Tibial nerve (tissue), 4 donors: ENCODE measurements around the gene MEI4.

Source experiments
- CTCF ChIP-seq, 5 experiments: fragments of 200-600 bp in 3 of 5; fragments of 450-650 bp in 2 of 5; sonication (generic) in 3 of 5; IDR thresholded peaks; one replicate each; pipeline ENCODE4 v1.5.1; 2016 to 2019; ENCODE audit warnings: antibody characterized with exemption in 5 of 5, mild to moderate bottlenecking in 3 of 5, moderate library complexity in 2 of 5
- EP300 ChIP-seq, 2 donors: sonication (generic); formaldehyde crosslinking; IDR thresholded peaks; one replicate each; pipeline ENCODE4 v1.6.1; 2017; ENCODE audit warnings: antibody characterized with exemption in 2 of 2, mild to moderate bottlenecking in 1 of 2
- POLR2A ChIP-seq, 2 donors: fragments of 450-650 bp; IDR thresholded peaks; one replicate each; pipeline ENCODE4 v1.6.1; 2017; ENCODE audit warnings: antibody characterized with exemption in 2 of 2, mild to moderate bottlenecking in 2 of 2, moderate library complexity in 2 of 2

GRCh38 chr6:77715588-77715987, 62.7 kb downstream of the MEI4 start:
- TF ChIP-seq CTCF (IDR thresholded peaks at IDR 0.05): no peak
- no peak for TF ChIP-seq POLR2A (IDR thresholded peaks at IDR 0.05)
- TF ChIP-seq EP300 (IDR thresholded peaks at IDR 0.05): no peak
